Osteoblast (primary cell): ENCODE measurements around the gene TWF2. TPM values are rescaled to one million over a fixed set of nuclear protein-coding genes. Genes with fewer than 3 reads are reported as not detected.

Source experiments
- DNase-seq: peaks from one replicate; pipeline ENCODE4 v3.0.0; 2011; ENCODE audit warnings: low spot score, mixed read lengths; ENCODE audit not compliant: insufficient read length; ENCODE audit errors: missing footprints
- H2AFZ ChIP-seq: 2 replicates; pipeline ENCODE4 v1.6.0; 2011; ENCODE audit warnings: mild to moderate bottlenecking, low read length
- H3K27ac ChIP-seq: 2 replicates; pipeline ENCODE4 v1.5.1; 2011; ENCODE audit warnings: mild to moderate bottlenecking, low read depth, low read length, moderate library complexity
- H3K27me3 ChIP-seq: 2 replicates; pipeline ENCODE4 v1.6.0; 2012; ENCODE audit warnings: mild to moderate bottlenecking, control low read depth, inconsistent platforms, low read length, moderate library complexity; ENCODE audit not compliant: insufficient read depth
- H3K36me3 ChIP-seq: 2 replicates; pipeline ENCODE4 v1.5.1; 2011; ENCODE audit warnings: mild to moderate bottlenecking, low read length, control low read depth, moderate library complexity; ENCODE audit not compliant: insufficient read depth
- H3K4me1 ChIP-seq: 2 replicates; pipeline ENCODE4 v1.5.1; 2011; ENCODE audit warnings: mild to moderate bottlenecking, low read length, control low read depth, moderate library complexity; ENCODE audit not compliant: insufficient read depth
- H3K4me2 ChIP-seq: 2 replicates; pipeline ENCODE4 v1.6.0; 2011; ENCODE audit warnings: mild to moderate bottlenecking, low read length; ENCODE audit not compliant: insufficient read depth
- H3K4me3 ChIP-seq: fragments of 200-600 bp; sonication (generic); 3 replicates; pipeline ENCODE4 v1.5.1; 2012; ENCODE audit warnings: mild to moderate bottlenecking, low read length, inconsistent platforms; ENCODE audit not compliant: insufficient read depth
- H3K79me2 ChIP-seq: 2 replicates; pipeline ENCODE4 v1.6.0; 2012; ENCODE audit warnings: mild to moderate bottlenecking, low read length, control low read depth, inconsistent platforms; ENCODE audit not compliant: insufficient read depth
- H3K9me3 ChIP-seq: 2 replicates; pipeline ENCODE4 v1.5.1; 2011; ENCODE audit warnings: low read depth, low read length, control low read depth
- H4K20me1 ChIP-seq: 2 replicates; pipeline ENCODE4 v1.6.0; 2012; ENCODE audit warnings: mild to moderate bottlenecking, low read length, control low read depth; ENCODE audit not compliant: insufficient read depth
- CTCF ChIP-seq: IDR thresholded peaks from 2 replicates; pipeline ENCODE4 v1.5.1; 2011; ENCODE audit warnings: mild to moderate bottlenecking, low read depth, low read length, moderate library complexity; ENCODE audit errors: extremely low read depth
- total RNA-seq: library from RNA; depleted of rRNA; stranded (reverse); fragments of >200 nt; gene quantifications from 2 replicates; pipeline ENCODE4 v1.2.3, GENCODE V29; 2012

The TWF2 gene
- total RNA-seq, 1 donor: 138 TPM

DNA sequence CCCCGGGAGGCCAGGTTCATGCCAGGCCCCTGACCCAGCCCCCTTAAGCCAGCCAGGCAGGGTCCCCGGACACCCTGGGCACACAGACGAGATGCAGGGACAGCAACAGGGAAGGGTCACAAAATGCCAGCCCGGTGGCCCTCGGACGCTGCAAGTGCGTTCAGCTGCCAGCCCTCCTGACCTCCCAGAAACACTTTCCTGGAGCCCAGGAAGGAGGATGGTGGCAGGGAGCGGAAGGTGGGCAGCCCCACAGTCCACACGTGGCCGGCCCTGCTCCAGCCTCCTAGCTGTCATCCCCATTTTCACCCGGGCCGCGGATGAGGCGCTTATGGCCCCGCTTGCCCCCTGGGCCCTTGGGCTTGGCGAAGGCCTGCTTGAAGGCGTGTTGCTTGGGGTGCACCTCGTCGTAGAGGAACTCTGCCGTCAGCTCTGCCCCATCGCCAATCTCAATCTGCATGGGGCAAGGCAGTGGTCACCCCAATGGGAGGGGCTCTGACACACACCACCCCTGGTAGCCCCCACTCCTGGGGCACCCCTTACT is 10.1 kb downstream of the TWF2 start:
- H3K27me3 ChIP-seq: no peaks in the 10 kb centered on the region
- peaks cover 18% of the 10 kb centered on the region for H3K79me2 ChIP-seq
- no peak overlapping the region for H3K4me3 ChIP-seq
- no peak overlapping the region for H3K27ac ChIP-seq
- no peaks in the 10 kb centered on the region for H3K9me3 ChIP-seq
- H3K4me2 ChIP-seq: no peak overlapping the region
- peak; percentile 4 for DNase-seq
- H3K4me1 ChIP-seq: no peaks in the 10 kb centered on the region
- H2AFZ ChIP-seq: no peak overlapping the region
- peaks cover 24% of the 10 kb centered on the region for H4K20me1 ChIP-seq
- TF ChIP-seq CTCF: no peak
- H3K36me3 ChIP-seq: peaks cover 31% of the 10 kb centered on the region

- H4K20me1 ChIP-seq: peaks cover 22% of the 10 kb centered on the region
Observed at GRCh38 chr3:52228266-52228665, 10.7 kb downstream of the TWF2 start.

DNA sequence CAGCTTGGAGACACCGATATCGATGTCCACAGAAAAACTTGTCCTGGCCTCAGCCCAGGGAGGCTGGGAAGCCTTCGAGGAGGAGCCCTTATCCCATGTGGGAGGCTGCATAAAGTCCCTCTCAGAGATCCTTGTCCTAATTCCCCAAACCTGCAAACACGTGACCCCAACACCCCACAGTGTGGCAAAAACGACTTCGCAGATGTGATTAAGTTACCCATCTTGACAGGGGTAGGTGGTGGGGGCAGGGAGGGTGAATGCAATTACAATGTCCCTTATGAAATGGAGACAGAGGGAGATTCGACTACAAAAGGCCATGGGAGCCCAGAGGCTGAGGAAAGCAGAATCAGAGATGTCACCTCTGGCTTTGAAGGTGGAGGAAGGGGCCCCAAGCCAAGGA is 11.2 kb downstream of the TWF2 start:
- H3K79me2 ChIP-seq: peaks cover 11% of the 10 kb centered on the region

More at GRCh38 chr3:52228266-52228665, 10.7 kb downstream of the TWF2 start:
- H3K36me3 ChIP-seq: peaks cover 31% of the 10 kb centered on the region
- no peaks in the 10 kb centered on the region for H3K9me3 ChIP-seq
- H3K4me2 ChIP-seq: no peak overlapping the region
- H3K4me1 ChIP-seq: no peaks in the 10 kb centered on the region
- no peak overlapping the region for H3K4me3 ChIP-seq
- no peaks in the 10 kb centered on the region for H3K27me3 ChIP-seq
- H3K79me2 ChIP-seq: peaks cover 15% of the 10 kb centered on the region
- peak; percentile 18 for DNase-seq
- no peak for TF ChIP-seq CTCF
- H2AFZ ChIP-seq: no peak overlapping the region
- no peak overlapping the region for H3K27ac ChIP-seq

GRCh38 chr3:52227117-52227516 is 11.8 kb downstream of the TWF2 start:
- H3K79me2 ChIP-seq: peaks cover 6% of the 10 kb centered on the region
- peaks cover 15% of the 10 kb centered on the region for H4K20me1 ChIP-seq
- no peak overlapping the region for H3K27ac ChIP-seq
- DNase-seq: peak; percentile 67
- no peaks in the 10 kb centered on the region for H3K4me1 ChIP-seq
- H3K4me3 ChIP-seq: no peak overlapping the region
- no peak for TF ChIP-seq CTCF
- peaks cover 31% of the 10 kb centered on the region for H3K36me3 ChIP-seq
- no peak overlapping the region for H3K4me2 ChIP-seq
- H3K9me3 ChIP-seq: no peaks in the 10 kb centered on the region
- no peak overlapping the region for H2AFZ ChIP-seq
- H3K27me3 ChIP-seq: no peaks in the 10 kb centered on the region

More for the DNA sequence above, 11.2 kb downstream of the TWF2 start:
- Histone ChIP-seq H3K4me3 (no peak overlapping the region), H2AFZ (no peak overlapping the region), H3K36me3 (peaks cover 31% of the 10 kb centered on the region), H3K4me1 (no peaks in the 10 kb centered on the region), H4K20me1 (peaks cover 20% of the 10 kb centered on the region), H3K9me3 (no peaks in the 10 kb centered on the region), H3K4me2 (no peak overlapping the region), H3K27ac (no peak overlapping the region), H3K27me3 (no peaks in the 10 kb centered on the region)
- TF ChIP-seq CTCF: no peak
- DNase-seq: no peak
